22Rv1 (cell line): ENCODE data around the gene SLC66A1.

ENCODE experiments used
- ZFX ChIP-seq: fragments of 450-650 bp; IDR thresholded peaks from 2 replicates; pipeline ENCODE4 v1.6.1; 2017; ENCODE audit warnings: antibody characterized with exemption, borderline replicate concordance
- TF ChIP-seq, protein P1 (sequence below): fragments of 450-650 bp; IDR thresholded peaks from 2 replicates; pipeline ENCODE4 v1.5.1; 2017; ENCODE audit warnings: mild to moderate bottlenecking

DNA sequence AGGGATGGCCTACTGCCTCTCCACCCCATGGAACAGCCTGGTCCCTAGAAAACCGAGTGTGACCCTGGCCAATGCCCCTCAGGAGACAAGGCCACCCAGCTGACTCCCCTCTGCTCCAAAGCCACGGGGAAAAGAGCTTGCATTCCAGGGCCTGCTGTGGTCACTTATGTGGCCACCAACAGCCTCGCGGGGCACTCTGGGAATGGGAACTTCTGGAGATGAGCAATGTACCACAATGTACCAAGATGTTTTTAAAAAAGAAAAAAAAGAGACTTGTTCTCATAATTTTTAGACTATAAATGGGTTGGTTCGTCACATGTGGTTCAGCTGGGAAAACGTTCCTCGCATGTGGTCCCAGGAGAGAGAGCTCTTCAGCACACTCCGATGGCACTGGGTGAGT lies 62.8 kb downstream of the SLC66A1 start:
- TF ChIP-seq, protein P1, sequence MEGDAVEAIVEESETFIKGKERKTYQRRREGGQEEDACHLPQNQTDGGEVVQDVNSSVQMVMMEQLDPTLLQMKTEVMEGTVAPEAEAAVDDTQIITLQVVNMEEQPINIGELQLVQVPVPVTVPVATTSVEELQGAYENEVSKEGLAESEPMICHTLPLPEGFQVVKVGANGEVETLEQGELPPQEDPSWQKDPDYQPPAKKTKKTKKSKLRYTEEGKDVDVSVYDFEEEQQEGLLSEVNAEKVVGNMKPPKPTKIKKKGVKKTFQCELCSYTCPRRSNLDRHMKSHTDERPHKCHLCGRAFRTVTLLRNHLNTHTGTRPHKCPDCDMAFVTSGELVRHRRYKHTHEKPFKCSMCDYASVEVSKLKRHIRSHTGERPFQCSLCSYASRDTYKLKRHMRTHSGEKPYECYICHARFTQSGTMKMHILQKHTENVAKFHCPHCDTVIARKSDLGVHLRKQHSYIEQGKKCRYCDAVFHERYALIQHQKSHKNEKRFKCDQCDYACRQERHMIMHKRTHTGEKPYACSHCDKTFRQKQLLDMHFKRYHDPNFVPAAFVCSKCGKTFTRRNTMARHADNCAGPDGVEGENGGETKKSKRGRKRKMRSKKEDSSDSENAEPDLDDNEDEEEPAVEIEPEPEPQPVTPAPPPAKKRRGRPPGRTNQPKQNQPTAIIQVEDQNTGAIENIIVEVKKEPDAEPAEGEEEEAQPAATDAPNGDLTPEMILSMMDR = no peak
- no peak for TF ChIP-seq ZFX
